OCI-LY1 (cell line): ENCODE data around the gene CNTN5.

Experiments
- EZH2 ChIP-seq: fragments of 200-600 bp; sonication (generic), shearing (Covaris generic); IDR thresholded peaks from 2 replicates; pipeline ENCODE4 v1.8.0; 2017; ENCODE audit warnings: borderline replicate concordance, mixed run types, mild to moderate bottlenecking, antibody characterized with exemption, low read length, moderate library complexity, mixed read lengths
- TF ChIP-seq, protein P1 (sequence below): fragments of 200-600 bp; sonication (generic), shearing (Covaris generic); IDR thresholded peaks from 2 replicates; pipeline ENCODE4 v1.5.1; 2017; ENCODE audit warnings: mild to moderate bottlenecking, antibody characterized with exemption, low read length, moderate library complexity, mixed read lengths

DNA sequence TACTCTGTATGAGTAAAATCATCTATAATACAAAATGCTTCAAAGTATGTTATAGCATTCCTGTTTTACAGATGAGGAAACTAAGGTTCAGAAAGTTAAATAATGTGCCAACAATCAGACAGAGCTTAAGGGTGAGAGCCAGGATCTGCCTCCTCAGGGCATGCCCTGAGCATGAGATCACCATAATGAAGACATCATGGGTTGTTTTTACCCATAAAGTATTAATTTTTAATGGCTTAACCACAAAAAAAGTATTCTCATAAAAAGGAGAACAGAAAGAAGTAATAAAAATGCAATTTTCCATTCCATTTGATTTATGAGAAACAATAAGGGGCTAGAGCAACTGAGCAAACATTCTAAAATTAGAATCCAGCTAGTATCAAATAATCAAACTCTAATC lies 1132.0 kb downstream of the CNTN5 start:
- TF ChIP-seq, protein P1, sequence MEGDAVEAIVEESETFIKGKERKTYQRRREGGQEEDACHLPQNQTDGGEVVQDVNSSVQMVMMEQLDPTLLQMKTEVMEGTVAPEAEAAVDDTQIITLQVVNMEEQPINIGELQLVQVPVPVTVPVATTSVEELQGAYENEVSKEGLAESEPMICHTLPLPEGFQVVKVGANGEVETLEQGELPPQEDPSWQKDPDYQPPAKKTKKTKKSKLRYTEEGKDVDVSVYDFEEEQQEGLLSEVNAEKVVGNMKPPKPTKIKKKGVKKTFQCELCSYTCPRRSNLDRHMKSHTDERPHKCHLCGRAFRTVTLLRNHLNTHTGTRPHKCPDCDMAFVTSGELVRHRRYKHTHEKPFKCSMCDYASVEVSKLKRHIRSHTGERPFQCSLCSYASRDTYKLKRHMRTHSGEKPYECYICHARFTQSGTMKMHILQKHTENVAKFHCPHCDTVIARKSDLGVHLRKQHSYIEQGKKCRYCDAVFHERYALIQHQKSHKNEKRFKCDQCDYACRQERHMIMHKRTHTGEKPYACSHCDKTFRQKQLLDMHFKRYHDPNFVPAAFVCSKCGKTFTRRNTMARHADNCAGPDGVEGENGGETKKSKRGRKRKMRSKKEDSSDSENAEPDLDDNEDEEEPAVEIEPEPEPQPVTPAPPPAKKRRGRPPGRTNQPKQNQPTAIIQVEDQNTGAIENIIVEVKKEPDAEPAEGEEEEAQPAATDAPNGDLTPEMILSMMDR = no peak
- TF ChIP-seq EZH2 = no peak
